SK-N-SH (cell line): ENCODE results near the gene GNA15. TPM values are rescaled to one million over a fixed set of nuclear protein-coding genes. Genes with fewer than 3 reads are reported as not detected.

Experiments used
- CTCF ChIA-PET: fragments of 300-600, 350-600 bp; formaldehyde crosslinking; extraction: SDS; loops from one replicate; lab custom pipeline; 2021; lab: Yijun Ruan, JAX
- POLR2A ChIA-PET: fragments of 350-600 bp; sonication (Branson Sonifier 250); formaldehyde crosslinking; extraction: SDS; loops from one replicate; lab custom pipeline; 2020; ENCODE audit warnings: antibody characterized with exemption, inconsistent platforms; lab: Yijun Ruan, JAX
- DNase-seq: peaks from one replicate; pipeline ENCODE4 v3.0.0; 2012
- H2AFZ ChIP-seq: fragments of 200-600 bp; sonication (generic); 2 replicates; pipeline ENCODE4 v1.8.1; 2016; ENCODE audit warnings: antibody characterized with exemption, mild to moderate bottlenecking, low read depth
- H3F3A ChIP-seq: fragments of 200-600 bp; sonication (generic); replicated peaks from 2 replicates; pipeline ENCODE3; 2016; ENCODE audit warnings: antibody characterized with exemption, mild to moderate bottlenecking; ENCODE audit not compliant: insufficient read depth
- H3K27ac ChIP-seq, 2 experiments: fragments of 200-500 bp in 1 of 2; fragments of 200-600 bp in 1 of 2; sonication (Bioruptor generic) in 1 of 2; sonication (generic), shearing (Covaris generic) in 1 of 2; 2 replicates each; pipeline versions ENCODE4 v1.5.1 to v1.6.1; 2014 to 2016; ENCODE audit warnings: low read depth in 2 of 2, inconsistent platforms in 1 of 2, low read length in 1 of 2, mild to moderate bottlenecking in 1 of 2, mixed read lengths in 1 of 2
- H3K27me3 ChIP-seq: fragments of 200-600 bp; sonication (generic), shearing (Covaris generic); 2 replicates; pipeline ENCODE4 v1.6.1; 2016; ENCODE audit warnings: mixed run types; ENCODE audit not compliant: insufficient read depth
- H3K36me3 ChIP-seq, 2 experiments: fragments of 200-500 bp in 1 of 2; fragments of 200-600 bp in 1 of 2; sonication (Bioruptor generic) in 1 of 2; sonication (generic) in 1 of 2; replicated peaks in 1 of 2; 2 replicates each; pipeline versions ENCODE3 to v1.5.1; 2014 to 2016; ENCODE audit warnings: low read length in 1 of 2, mild to moderate bottlenecking in 1 of 2; ENCODE audit not compliant: insufficient read depth in 2 of 2, control insufficient read depth in 1 of 2
- H3K4me1 ChIP-seq, 2 experiments: fragments of 200-500 bp in 1 of 2; fragments of 200-600 bp in 1 of 2; sonication (Bioruptor generic) in 1 of 2; sonication (generic), shearing (Covaris generic) in 1 of 2; 2 replicates each; pipeline versions ENCODE4 v1.5.1 to v1.6.1; 2014 to 2016; ENCODE audit warnings: low read depth in 1 of 2, low read length in 1 of 2, mixed run types in 1 of 2; ENCODE audit not compliant: insufficient read depth in 2 of 2, control insufficient read depth in 1 of 2
- H3K4me2 ChIP-seq: fragments of 200-600 bp; sonication (generic), shearing (Covaris generic); 2 replicates; pipeline ENCODE4 v1.6.1; 2017; ENCODE audit warnings: mixed run types
- H3K4me3 ChIP-seq, 2 experiments: fragments of 200-500 bp in 1 of 2; fragments of 200-600 bp in 1 of 2; sonication (Bioruptor generic) in 1 of 2; sonication (generic), shearing (Covaris generic) in 1 of 2; 2 replicates each; pipeline versions ENCODE4 v1.5.1 to v1.8.1; 2014 to 2016; ENCODE audit warnings: low read depth in 2 of 2, inconsistent platforms in 1 of 2, low read length in 1 of 2, mild to moderate bottlenecking in 1 of 2, mixed read lengths in 1 of 2, moderate library complexity in 1 of 2
- H3K79me2 ChIP-seq: fragments of 200-600 bp; sonication (generic); 2 replicates; pipeline ENCODE4 v1.8.1; 2017; ENCODE audit warnings: mild to moderate bottlenecking; ENCODE audit not compliant: insufficient read depth
- H3K9ac ChIP-seq: fragments of 200-600 bp; sonication (generic); 2 replicates; pipeline ENCODE4 v1.6.1; 2017; ENCODE audit warnings: mixed run types
- H3K9me2 ChIP-seq: fragments of 200-600 bp; sonication (generic); 2 replicates; pipeline ENCODE4 v1.6.1; 2017; ENCODE audit warnings: mixed run types
- H3K9me3 ChIP-seq: fragments of 200-600 bp; sonication (generic); 2 replicates; pipeline ENCODE4 v1.6.1; 2017; ENCODE audit warnings: mixed run types, mild to moderate bottlenecking, moderate library complexity
- H4K20me1 ChIP-seq: fragments of 200-600 bp; sonication (generic); 2 replicates; pipeline ENCODE4 v1.6.1; 2017; ENCODE audit warnings: mild to moderate bottlenecking, mixed run types; ENCODE audit not compliant: insufficient read depth
- CHD2 ChIP-seq: fragments of 150-350 bp; IDR thresholded peaks from 2 replicates; pipeline ENCODE4 v1.6.1; 2018; ENCODE audit warnings: low read length; ENCODE audit not compliant: partially characterized antibody
- ELF1 ChIP-seq: IDR thresholded peaks from 2 replicates; pipeline ENCODE4 v1.4.0; 2012
- EZH2phosphoT487 ChIP-seq: fragments of 200-600 bp; sonication (generic); IDR thresholded peaks from 2 replicates; pipeline ENCODE4 v1.6.1; 2017; ENCODE audit warnings: low read depth, mixed run types, mild to moderate bottlenecking, antibody characterized with exemption, moderate library complexity, borderline replicate concordance
- FOSL2 ChIP-seq: IDR thresholded peaks from 2 replicates; pipeline ENCODE4 v1.4.0; 2012; ENCODE audit warnings: low read depth, mild to moderate bottlenecking, moderate library complexity, borderline replicate concordance
- FOXJ3 ChIP-seq: sonication (generic); formaldehyde crosslinking; IDR thresholded peaks from 2 replicates; pipeline ENCODE4 v1.5.1; 2020; ENCODE audit warnings: mild to moderate bottlenecking, missing genetic modification reagents
- FOXM1 ChIP-seq: IDR thresholded peaks from 2 replicates; pipeline ENCODE4 v1.4.0; 2012; ENCODE audit warnings: low read depth, mild to moderate bottlenecking
- IRF3 ChIP-seq: fragments of 150-350 bp; IDR thresholded peaks from 2 replicates; pipeline ENCODE4 v1.6.1; 2016; ENCODE audit warnings: mild to moderate bottlenecking, low read depth, low read length
- MAX ChIP-seq: IDR thresholded peaks from 2 replicates; pipeline ENCODE4 v1.4.0; 2012; ENCODE audit warnings: low read depth
- MXI1 ChIP-seq: IDR thresholded peaks from 2 replicates; pipeline ENCODE4 v1.6.1; 2012; ENCODE audit warnings: mild to moderate bottlenecking, low read depth, low read length, improper control_type of control experiment
- NFIC ChIP-seq: IDR thresholded peaks from 2 replicates; pipeline ENCODE4 v1.4.0; 2012; ENCODE audit warnings: borderline replicate concordance
- NRF1 ChIP-seq: IDR thresholded peaks from 2 replicates; pipeline ENCODE4 v1.6.1; 2012; ENCODE audit warnings: low read depth, mild to moderate bottlenecking, low read length
- PBX3 ChIP-seq: IDR thresholded peaks from 2 replicates; pipeline ENCODE4; 2012
- POLR2AphosphoS5 ChIP-seq: IDR thresholded peaks from 2 replicates; pipeline ENCODE4 v1.6.1; 2012; ENCODE audit warnings: low read depth, low read length
- RAD21 ChIP-seq: IDR thresholded peaks from 2 replicates; pipeline ENCODE4 v1.6.1; 2012; ENCODE audit warnings: mild to moderate bottlenecking, low read length
- RCOR1 ChIP-seq: fragments of 150-350 bp; IDR thresholded peaks from 2 replicates; pipeline ENCODE4 v1.6.1; 2017; ENCODE audit warnings: antibody characterized with exemption, low read length
- REST ChIP-seq: IDR thresholded peaks from 2 replicates; pipeline ENCODE4 v1.6.1; 2012; ENCODE audit warnings: mild to moderate bottlenecking, low read depth, low read length, moderate library complexity
- RFX5 ChIP-seq: IDR thresholded peaks from 2 replicates; pipeline ENCODE4 v1.6.1; 2012; ENCODE audit warnings: mild to moderate bottlenecking, improper control_type of control experiment, low read length
- SIN3A ChIP-seq: IDR thresholded peaks from 2 replicates; pipeline ENCODE4 v1.6.1; 2012; ENCODE audit warnings: low read depth, mild to moderate bottlenecking, low read length, moderate library complexity, borderline replicate concordance
- SMC3 ChIP-seq: IDR thresholded peaks from 2 replicates; pipeline ENCODE4 v1.6.1; 2012; ENCODE audit warnings: low read depth, low read length, improper control_type of control experiment
- TAF1 ChIP-seq: IDR thresholded peaks from 2 replicates; pipeline ENCODE4 v1.6.1; 2012; ENCODE audit warnings: low read depth, mild to moderate bottlenecking, low read length, moderate library complexity, borderline replicate concordance
- TCF12 ChIP-seq: IDR thresholded peaks from 2 replicates; pipeline ENCODE4 v1.4.0; 2012
- USF1 ChIP-seq: IDR thresholded peaks from 2 replicates; pipeline ENCODE4 v1.4.0; 2012; ENCODE audit warnings: low read depth, borderline replicate concordance
- YY1 ChIP-seq: IDR thresholded peaks from 2 replicates; pipeline ENCODE4 v1.4.0; 2012; ENCODE audit warnings: low read depth, mild to moderate bottlenecking
- ZBTB33 ChIP-seq: IDR thresholded peaks from 2 replicates; pipeline ENCODE4 v1.4.0; 2012; ENCODE audit warnings: low read depth, borderline replicate concordance
- WGBS: methylation state at CpG from one replicate; pipeline ENCODE4 v1.1.6; 2017; ENCODE audit warnings: low lambda C conversion rate; 5-methylcytosine and 5-hydroxymethylcytosine counted together
- polyA plus RNA-seq, 3 experiments: library from polyadenylated mRNA; depleted of rRNA; stranded (reverse); fragments of >200 nt; gene quantifications; 2 replicates each; pipeline ENCODE4 v1.2.3, GENCODE V29; 2012

The GNA15 gene
- polyA plus RNA-seq, 1 of the 3 experiments (the other 2 are of a cell fraction) = 0.05 TPM

- H3K4me2 ChIP-seq = peak overlapping the region; percentile 55; the same call in 1 of the 2 replicates
- peak overlapping the region in 1 of 2 experiments; percentile 100; a peak in 2 of 4 replicates for H3K27ac ChIP-seq
- no peak for DNase-seq
- peak overlapping the region; percentile 75 for H3K9ac ChIP-seq
- H3K79me2 ChIP-seq = no peaks in the 10 kb centered on the region
- no peaks in the 10 kb centered on the region for H3K36me3 ChIP-seq
- no peaks in the 10 kb centered on the region for H3K9me3 ChIP-seq
- no peak overlapping the region for H3K4me3 ChIP-seq
- 18% methylated on average over 6 of the region's 6 CpGs for WGBS
- peaks cover 34% of the 10 kb centered on the region for H3F3A ChIP-seq
- H3K9me2 ChIP-seq = no peaks in the 10 kb centered on the region
- H4K20me1 ChIP-seq = no peaks in the 10 kb centered on the region
- no peaks in the 10 kb centered on the region for H3K27me3 ChIP-seq
- H3K4me1 ChIP-seq = peaks cover 0 to 16% of the 10 kb centered on the region in 2 experiments; a peak in 1 of 4 replicates
- ChIA-PET POLR2A (no interaction called here), CTCF (interaction anchor here (0.6 to 6.0 kb wide), 6 partner anchors 13 to 180 kb away, joined by 3 to 31 read pairs (median 5); no protein-coding TSS in a partner anchor)
- peak overlapping the region; percentile 76 for H2AFZ ChIP-seq
- TF ChIP-seq EZH2phosphoT487 = no peak
- TF ChIP-seq USF1 = no peak
- TF ChIP-seq NFIC = peak; percentile 42; the same call in 1 of the 2 replicates
- TF ChIP-seq POLR2AphosphoS5 = no peak
- no peak for TF ChIP-seq REST
- TF ChIP-seq SIN3A = no peak
- TF ChIP-seq MAX = no peak; the same call in none of the 2 replicates
- TF ChIP-seq PBX3 = peak; percentile 44; the same call in 1 of the 2 replicates
- no peak for TF ChIP-seq FOXJ3
- no peak for TF ChIP-seq SMC3
- TF ChIP-seq IRF3 = no peak
- TF ChIP-seq CHD2 = no peak
- TF ChIP-seq RAD21 = no peak
- peak; percentile 80; the same call in 1 of the 2 replicates for TF ChIP-seq FOSL2
- TF ChIP-seq RFX5 = no peak
- TF ChIP-seq ELF1 = 0 out of 2 replicates have a peak, but pooled peaks have one; percentile 19
- 0 out of 2 replicates have a peak, but pooled peaks have one; percentile 4 for TF ChIP-seq ZBTB33
- TF ChIP-seq RCOR1 = no peak
- no peak for TF ChIP-seq TAF1
- TF ChIP-seq YY1 = 0 out of 2 replicates have a peak, but pooled peaks have one; percentile 8
- TF ChIP-seq NRF1 = no peak
- TF ChIP-seq MXI1 = no peak
- peak; percentile 5; the same call in 1 of the 2 replicates for TF ChIP-seq TCF12
- TF ChIP-seq FOXM1 = no peak
These were observed 6.4 kb downstream of the GNA15 start for GRCh38 chr19:3142292-3142670.
